SK-N-SH (cell line): ENCODE results near the gene EXOC4. TPM values are rescaled to one million over a fixed set of nuclear protein-coding genes. Genes with fewer than 3 reads are reported as not detected.
A peak's percentile ranks its signal among the peaks of the same experiment; 100 is the strongest.

Source experiments
- CTCF ChIA-PET: fragments of 300-600, 350-600 bp; formaldehyde crosslinking; extraction: SDS; loops from one replicate; lab custom pipeline; 2021; lab: Yijun Ruan, JAX
- POLR2A ChIA-PET: fragments of 350-600 bp; sonication (Branson Sonifier 250); formaldehyde crosslinking; extraction: SDS; loops from one replicate; lab custom pipeline; 2020; ENCODE audit warnings: antibody characterized with exemption, inconsistent platforms; lab: Yijun Ruan, JAX
- DNase-seq: peaks from one replicate; pipeline ENCODE4 v3.0.0; 2012
- H2AFZ ChIP-seq: fragments of 200-600 bp; sonication (generic); 2 replicates; pipeline ENCODE4 v1.8.1; 2016; ENCODE audit warnings: antibody characterized with exemption, mild to moderate bottlenecking, low read depth
- H3F3A ChIP-seq: fragments of 200-600 bp; sonication (generic); replicated peaks from 2 replicates; pipeline ENCODE3; 2016; ENCODE audit warnings: antibody characterized with exemption, mild to moderate bottlenecking; ENCODE audit not compliant: insufficient read depth
- H3K27ac ChIP-seq, 2 experiments: fragments of 200-500 bp in 1 of 2; fragments of 200-600 bp in 1 of 2; sonication (Bioruptor generic) in 1 of 2; sonication (generic), shearing (Covaris generic) in 1 of 2; 2 replicates each; pipeline versions ENCODE4 v1.5.1 to v1.6.1; 2014 to 2016; ENCODE audit warnings: low read depth in 2 of 2, inconsistent platforms in 1 of 2, low read length in 1 of 2, mild to moderate bottlenecking in 1 of 2, mixed read lengths in 1 of 2
- H3K27me3 ChIP-seq: fragments of 200-600 bp; sonication (generic), shearing (Covaris generic); 2 replicates; pipeline ENCODE4 v1.6.1; 2016; ENCODE audit warnings: mixed run types; ENCODE audit not compliant: insufficient read depth
- H3K36me3 ChIP-seq, 2 experiments: fragments of 200-500 bp in 1 of 2; fragments of 200-600 bp in 1 of 2; sonication (Bioruptor generic) in 1 of 2; sonication (generic) in 1 of 2; replicated peaks in 1 of 2; 2 replicates each; pipeline versions ENCODE3 to v1.5.1; 2014 to 2016; ENCODE audit warnings: low read length in 1 of 2, mild to moderate bottlenecking in 1 of 2; ENCODE audit not compliant: insufficient read depth in 2 of 2, control insufficient read depth in 1 of 2
- H3K4me1 ChIP-seq, 2 experiments: fragments of 200-500 bp in 1 of 2; fragments of 200-600 bp in 1 of 2; sonication (Bioruptor generic) in 1 of 2; sonication (generic), shearing (Covaris generic) in 1 of 2; 2 replicates each; pipeline versions ENCODE4 v1.5.1 to v1.6.1; 2014 to 2016; ENCODE audit warnings: low read depth in 1 of 2, low read length in 1 of 2, mixed run types in 1 of 2; ENCODE audit not compliant: insufficient read depth in 2 of 2, control insufficient read depth in 1 of 2
- H3K4me2 ChIP-seq: fragments of 200-600 bp; sonication (generic), shearing (Covaris generic); 2 replicates; pipeline ENCODE4 v1.6.1; 2017; ENCODE audit warnings: mixed run types
- H3K4me3 ChIP-seq, 2 experiments: fragments of 200-500 bp in 1 of 2; fragments of 200-600 bp in 1 of 2; sonication (Bioruptor generic) in 1 of 2; sonication (generic), shearing (Covaris generic) in 1 of 2; 2 replicates each; pipeline versions ENCODE4 v1.5.1 to v1.8.1; 2014 to 2016; ENCODE audit warnings: low read depth in 2 of 2, inconsistent platforms in 1 of 2, low read length in 1 of 2, mild to moderate bottlenecking in 1 of 2, mixed read lengths in 1 of 2, moderate library complexity in 1 of 2
- H3K79me2 ChIP-seq: fragments of 200-600 bp; sonication (generic); 2 replicates; pipeline ENCODE4 v1.8.1; 2017; ENCODE audit warnings: mild to moderate bottlenecking; ENCODE audit not compliant: insufficient read depth
- H3K9ac ChIP-seq: fragments of 200-600 bp; sonication (generic); 2 replicates; pipeline ENCODE4 v1.6.1; 2017; ENCODE audit warnings: mixed run types
- H3K9me2 ChIP-seq: fragments of 200-600 bp; sonication (generic); 2 replicates; pipeline ENCODE4 v1.6.1; 2017; ENCODE audit warnings: mixed run types
- H3K9me3 ChIP-seq: fragments of 200-600 bp; sonication (generic); 2 replicates; pipeline ENCODE4 v1.6.1; 2017; ENCODE audit warnings: mixed run types, mild to moderate bottlenecking, moderate library complexity
- H4K20me1 ChIP-seq: fragments of 200-600 bp; sonication (generic); 2 replicates; pipeline ENCODE4 v1.6.1; 2017; ENCODE audit warnings: mild to moderate bottlenecking, mixed run types; ENCODE audit not compliant: insufficient read depth
- ELF1 ChIP-seq: IDR thresholded peaks from 2 replicates; pipeline ENCODE4 v1.4.0; 2012
- EP300 ChIP-seq, 2 experiments: IDR thresholded peaks; 2 replicates each; pipeline versions ENCODE4 v1.4.0 to v1.6.1; 2012; ENCODE audit warnings: borderline replicate concordance in 1 of 2, low read depth in 1 of 2, low read length in 1 of 2
- EZH2phosphoT487 ChIP-seq: fragments of 200-600 bp; sonication (generic); IDR thresholded peaks from 2 replicates; pipeline ENCODE4 v1.6.1; 2017; ENCODE audit warnings: low read depth, mixed run types, mild to moderate bottlenecking, antibody characterized with exemption, moderate library complexity, borderline replicate concordance
- FOSL2 ChIP-seq: IDR thresholded peaks from 2 replicates; pipeline ENCODE4 v1.4.0; 2012; ENCODE audit warnings: low read depth, mild to moderate bottlenecking, moderate library complexity, borderline replicate concordance
- FOXJ3 ChIP-seq: sonication (generic); formaldehyde crosslinking; IDR thresholded peaks from 2 replicates; pipeline ENCODE4 v1.5.1; 2020; ENCODE audit warnings: mild to moderate bottlenecking, missing genetic modification reagents
- FOXM1 ChIP-seq: IDR thresholded peaks from 2 replicates; pipeline ENCODE4 v1.4.0; 2012; ENCODE audit warnings: low read depth, mild to moderate bottlenecking
- GABPA ChIP-seq: IDR thresholded peaks from 2 replicates; pipeline ENCODE4 v1.4.0; 2012; ENCODE audit warnings: low read depth, mild to moderate bottlenecking
- GATA2 ChIP-seq: sonication (generic); formaldehyde crosslinking; IDR thresholded peaks from 2 replicates; pipeline ENCODE4 v1.5.0; 2020; ENCODE audit warnings: mild to moderate bottlenecking, missing genetic modification reagents
- MEF2A ChIP-seq: IDR thresholded peaks from 2 replicates; pipeline ENCODE4 v1.4.0; 2012; ENCODE audit warnings: low read depth, borderline replicate concordance
- MXI1 ChIP-seq: IDR thresholded peaks from 2 replicates; pipeline ENCODE4 v1.6.1; 2012; ENCODE audit warnings: mild to moderate bottlenecking, low read depth, low read length, improper control_type of control experiment
- RCOR1 ChIP-seq: fragments of 150-350 bp; IDR thresholded peaks from 2 replicates; pipeline ENCODE4 v1.6.1; 2017; ENCODE audit warnings: antibody characterized with exemption, low read length
- RFX5 ChIP-seq: IDR thresholded peaks from 2 replicates; pipeline ENCODE4 v1.6.1; 2012; ENCODE audit warnings: mild to moderate bottlenecking, improper control_type of control experiment, low read length
- SIN3A ChIP-seq: IDR thresholded peaks from 2 replicates; pipeline ENCODE4 v1.6.1; 2012; ENCODE audit warnings: low read depth, mild to moderate bottlenecking, low read length, moderate library complexity, borderline replicate concordance
- SMC3 ChIP-seq: IDR thresholded peaks from 2 replicates; pipeline ENCODE4 v1.6.1; 2012; ENCODE audit warnings: low read depth, low read length, improper control_type of control experiment
- TCF12 ChIP-seq: IDR thresholded peaks from 2 replicates; pipeline ENCODE4 v1.4.0; 2012
- TEAD4 ChIP-seq: IDR thresholded peaks from 2 replicates; pipeline ENCODE4 v1.4.0; 2012; ENCODE audit warnings: mild to moderate bottlenecking, borderline replicate concordance; ENCODE audit not compliant: insufficient read depth
- WGBS: methylation state at CpG from one replicate; pipeline ENCODE4 v1.1.6; 2017; ENCODE audit warnings: low lambda C conversion rate; 5-methylcytosine and 5-hydroxymethylcytosine counted together
- polyA plus RNA-seq, 3 experiments: library from polyadenylated mRNA; depleted of rRNA; stranded (reverse); fragments of >200 nt; gene quantifications; 2 replicates each; pipeline ENCODE4 v1.2.3, GENCODE V29; 2012
- TF ChIP-seq, protein P1 (sequence below): IDR thresholded peaks from 2 replicates; pipeline ENCODE4 v1.4.0; 2012; ENCODE audit warnings: low read depth
- TF ChIP-seq, protein P2 (sequence below): IDR thresholded peaks from 2 replicates; pipeline ENCODE4; 2012
- TF ChIP-seq, protein P3 (sequence below): fragments of 200-600 bp; sonication (generic); IDR thresholded peaks from 2 replicates; pipeline ENCODE4 v1.6.1; 2017; ENCODE audit warnings: antibody characterized with exemption, mild to moderate bottlenecking, moderate library complexity
- TF ChIP-seq, protein P4 (sequence below): IDR thresholded peaks from 2 replicates; pipeline ENCODE4 v1.4.0; 2012; ENCODE audit warnings: low read depth, borderline replicate concordance

The EXOC4 gene
- polyA plus RNA-seq, 1 of the 3 experiments (the other 2 are of a cell fraction): 37.3 TPM

DNA sequence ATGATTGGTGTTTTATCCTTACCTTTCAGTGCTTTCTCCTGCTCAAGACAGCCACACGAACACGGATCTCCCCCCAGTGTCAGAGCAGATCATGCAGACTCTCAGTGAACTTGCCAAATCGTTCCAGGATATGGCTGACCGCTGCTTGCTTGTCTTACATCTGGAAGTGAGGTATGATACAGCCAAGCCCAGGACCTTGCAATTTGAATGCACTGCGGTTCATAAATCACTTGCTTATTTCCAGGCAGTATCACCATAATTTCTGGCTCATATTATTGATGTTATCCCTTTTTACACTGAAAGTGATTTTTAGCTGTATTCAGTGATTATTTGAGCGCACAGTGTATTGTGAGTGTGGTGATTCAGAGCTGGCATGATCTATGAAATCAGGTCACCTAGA lies 744.6 kb downstream of the EXOC4 start:
- no peaks in the 10 kb centered on the region for H3K9me3 ChIP-seq
- no peak overlapping the region for H2AFZ ChIP-seq
- no peak overlapping the region for H3K4me2 ChIP-seq
- no peaks in the 10 kb centered on the region for H4K20me1 ChIP-seq
- ChIA-PET CTCF (interaction anchor here (1.3 to 2.2 kb wide), 4 partner anchors 13 to 200 kb away, joined by 3 to 7 read pairs (median 6); no protein-coding TSS in a partner anchor), POLR2A (no interaction called here)
- TF ChIP-seq GATA2 (CRISPR knock-in tag) (no peak), MXI1 (no peak), SIN3A (no peak), GABPA (no peak), EZH2phosphoT487 (no peak), RFX5 (no peak)
- TF ChIP-seq, protein P1, sequence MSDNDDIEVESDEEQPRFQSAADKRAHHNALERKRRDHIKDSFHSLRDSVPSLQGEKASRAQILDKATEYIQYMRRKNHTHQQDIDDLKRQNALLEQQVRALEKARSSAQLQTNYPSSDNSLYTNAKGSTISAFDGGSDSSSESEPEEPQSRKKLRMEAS: no peak
- TF ChIP-seq, protein P2, sequence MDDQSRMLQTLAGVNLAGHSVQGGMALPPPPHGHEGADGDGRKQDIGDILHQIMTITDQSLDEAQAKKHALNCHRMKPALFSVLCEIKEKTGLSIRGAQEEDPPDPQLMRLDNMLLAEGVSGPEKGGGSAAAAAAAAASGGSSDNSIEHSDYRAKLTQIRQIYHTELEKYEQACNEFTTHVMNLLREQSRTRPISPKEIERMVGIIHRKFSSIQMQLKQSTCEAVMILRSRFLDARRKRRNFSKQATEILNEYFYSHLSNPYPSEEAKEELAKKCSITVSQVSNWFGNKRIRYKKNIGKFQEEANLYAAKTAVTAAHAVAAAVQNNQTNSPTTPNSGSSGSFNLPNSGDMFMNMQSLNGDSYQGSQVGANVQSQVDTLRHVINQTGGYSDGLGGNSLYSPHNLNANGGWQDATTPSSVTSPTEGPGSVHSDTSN: no peak
- H3K9ac ChIP-seq: no peak overlapping the region
- peaks cover 0 to 25% of the 10 kb centered on the region in 2 experiments for H3K36me3 ChIP-seq
- H3K27me3 ChIP-seq: no peaks in the 10 kb centered on the region
- no peaks in the 10 kb centered on the region for H3K79me2 ChIP-seq
- no peaks in the 10 kb centered on the region for H3F3A ChIP-seq
- H3K27ac ChIP-seq: peak overlapping the region in 1 of 2 experiments; percentile 51; a peak in 2 of 4 replicates
- peaks cover 0 to 8% of the 10 kb centered on the region in 2 experiments; a peak in 1 of 4 replicates for H3K4me1 ChIP-seq
- H3K9me2 ChIP-seq: no peaks in the 10 kb centered on the region
- no peak overlapping the region for H3K4me3 ChIP-seq
- WGBS: 88% methylated on average over 6 of the region's 6 CpGs
- no peak for DNase-seq

DNA sequence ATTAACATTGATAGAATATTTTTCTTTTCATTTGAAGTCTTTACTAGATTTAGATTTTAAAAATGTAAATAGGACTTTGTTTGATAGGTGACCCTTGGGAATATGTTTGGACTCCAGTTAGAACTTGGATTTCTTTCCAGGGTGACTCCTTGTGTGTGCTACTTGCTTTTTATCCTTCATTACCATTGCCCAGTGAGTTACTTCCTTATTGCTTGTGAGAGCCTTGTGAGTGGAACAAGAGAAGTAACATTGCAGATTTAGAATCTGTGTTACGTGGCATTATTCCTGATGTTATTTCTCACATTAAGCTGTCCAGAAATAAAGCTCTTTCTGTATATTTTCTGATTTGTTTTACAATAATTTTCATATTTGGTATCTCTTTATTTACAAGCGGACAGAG lies 746.3 kb downstream of the EXOC4 start:
- DNase-seq: no peak
- Histone ChIP-seq H4K20me1 (no peaks in the 10 kb centered on the region), H3K79me2 (no peaks in the 10 kb centered on the region), H3K9me2 (no peaks in the 10 kb centered on the region), H3K9me3 (no peaks in the 10 kb centered on the region), H3K27ac (no peak overlapping the region), H3K4me1 (peaks cover 0 to 10% of the 10 kb centered on the region in 2 experiments; a peak in 2 of 4 replicates), H3K4me3 (no peak overlapping the region), H3K4me2 (no peak overlapping the region), H3K36me3 (peaks cover 0 to 30% of the 10 kb centered on the region in 2 experiments), H3F3A (no peaks in the 10 kb centered on the region), H2AFZ (no peak overlapping the region), H3K27me3 (no peaks in the 10 kb centered on the region), H3K9ac (no peak overlapping the region)
- ChIA-PET POLR2A (no interaction called here), CTCF (interaction anchor here (1.8 to 2.0 kb wide), 2 partner anchors 18 to 142 kb away, joined by 7 read pairs; no protein-coding TSS in a partner anchor)
- 96% methylated on average over 2 of the region's 2 CpGs for whole genome bisulfite sequencing
- TF ChIP-seq, protein P3, sequence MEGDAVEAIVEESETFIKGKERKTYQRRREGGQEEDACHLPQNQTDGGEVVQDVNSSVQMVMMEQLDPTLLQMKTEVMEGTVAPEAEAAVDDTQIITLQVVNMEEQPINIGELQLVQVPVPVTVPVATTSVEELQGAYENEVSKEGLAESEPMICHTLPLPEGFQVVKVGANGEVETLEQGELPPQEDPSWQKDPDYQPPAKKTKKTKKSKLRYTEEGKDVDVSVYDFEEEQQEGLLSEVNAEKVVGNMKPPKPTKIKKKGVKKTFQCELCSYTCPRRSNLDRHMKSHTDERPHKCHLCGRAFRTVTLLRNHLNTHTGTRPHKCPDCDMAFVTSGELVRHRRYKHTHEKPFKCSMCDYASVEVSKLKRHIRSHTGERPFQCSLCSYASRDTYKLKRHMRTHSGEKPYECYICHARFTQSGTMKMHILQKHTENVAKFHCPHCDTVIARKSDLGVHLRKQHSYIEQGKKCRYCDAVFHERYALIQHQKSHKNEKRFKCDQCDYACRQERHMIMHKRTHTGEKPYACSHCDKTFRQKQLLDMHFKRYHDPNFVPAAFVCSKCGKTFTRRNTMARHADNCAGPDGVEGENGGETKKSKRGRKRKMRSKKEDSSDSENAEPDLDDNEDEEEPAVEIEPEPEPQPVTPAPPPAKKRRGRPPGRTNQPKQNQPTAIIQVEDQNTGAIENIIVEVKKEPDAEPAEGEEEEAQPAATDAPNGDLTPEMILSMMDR: no peak
- TF ChIP-seq RFX5 (no peak), FOXJ3 (CRISPR knock-in tag) (no peak), SMC3 (no peak), MEF2A (no peak), TEAD4 (no peak), EP300 (IDR thresholded peaks at IDR 0.05; ENCODE audit: borderline replicate concordance in 1 of 2, low read depth in 1 of 2, low read length in 1 of 2) (no peak), TCF12 (no peak), EZH2phosphoT487 (no peak), ELF1 (no peak), FOSL2 (no peak), RCOR1 (no peak), FOXM1 (no peak)
- TF ChIP-seq, protein P4, sequence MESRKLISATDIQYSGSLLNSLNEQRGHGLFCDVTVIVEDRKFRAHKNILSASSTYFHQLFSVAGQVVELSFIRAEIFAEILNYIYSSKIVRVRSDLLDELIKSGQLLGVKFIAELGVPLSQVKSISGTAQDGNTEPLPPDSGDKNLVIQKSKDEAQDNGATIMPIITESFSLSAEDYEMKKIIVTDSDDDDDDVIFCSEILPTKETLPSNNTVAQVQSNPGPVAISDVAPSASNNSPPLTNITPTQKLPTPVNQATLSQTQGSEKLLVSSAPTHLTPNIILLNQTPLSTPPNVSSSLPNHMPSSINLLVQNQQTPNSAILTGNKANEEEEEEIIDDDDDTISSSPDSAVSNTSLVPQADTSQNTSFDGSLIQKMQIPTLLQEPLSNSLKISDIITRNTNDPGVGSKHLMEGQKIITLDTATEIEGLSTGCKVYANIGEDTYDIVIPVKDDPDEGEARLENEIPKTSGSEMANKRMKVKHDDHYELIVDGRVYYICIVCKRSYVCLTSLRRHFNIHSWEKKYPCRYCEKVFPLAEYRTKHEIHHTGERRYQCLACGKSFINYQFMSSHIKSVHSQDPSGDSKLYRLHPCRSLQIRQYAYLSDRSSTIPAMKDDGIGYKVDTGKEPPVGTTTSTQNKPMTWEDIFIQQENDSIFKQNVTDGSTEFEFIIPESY: no peak
- TF ChIP-seq, protein P2: no peak
